ENCODE results near the gene OLFML2A.
A peak's percentile ranks its signal among the peaks of the same experiment; 100 is the strongest.

DNA sequence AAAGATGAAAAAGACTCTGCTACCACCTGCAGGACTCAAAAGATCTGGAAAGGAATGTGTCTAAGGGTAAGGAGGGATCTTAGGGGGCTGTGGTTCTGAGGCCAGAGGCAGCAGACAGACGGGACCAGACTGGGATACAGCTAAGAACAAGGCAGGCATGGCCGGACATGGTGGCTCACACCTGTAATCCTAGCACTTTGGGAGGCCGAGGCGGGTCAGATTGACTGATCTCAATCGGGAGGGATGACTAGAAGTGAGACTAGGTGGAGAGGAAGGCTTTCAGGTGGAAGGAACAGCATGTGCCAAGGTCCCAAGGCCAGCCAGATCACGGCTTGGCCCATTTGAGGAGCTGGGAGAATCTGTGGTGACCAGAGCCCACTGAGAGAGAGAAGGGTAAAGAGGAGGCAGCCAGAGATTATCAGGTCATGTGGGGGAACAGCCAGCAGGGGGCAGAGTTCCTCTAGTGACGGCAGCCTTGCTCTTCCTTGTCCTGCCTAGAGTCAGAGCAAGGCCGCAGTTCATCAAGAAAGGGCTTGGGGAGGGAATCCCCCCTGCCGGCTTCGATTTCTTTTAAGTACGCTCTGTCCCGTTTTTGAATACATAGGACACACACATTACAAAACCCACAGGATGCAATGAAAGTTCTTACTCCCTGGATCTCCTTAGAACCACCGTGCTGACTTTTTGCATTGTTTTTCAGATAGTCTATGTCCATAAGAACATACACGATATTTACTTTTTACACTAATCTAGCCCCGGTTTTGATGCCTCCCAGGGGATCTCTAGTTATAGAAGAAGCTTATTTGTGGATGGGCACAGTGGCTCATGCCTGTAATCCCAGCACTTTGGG lies 2.6 kb upstream of the OLFML2A start:
- TF ChIP-seq, protein P1, sequence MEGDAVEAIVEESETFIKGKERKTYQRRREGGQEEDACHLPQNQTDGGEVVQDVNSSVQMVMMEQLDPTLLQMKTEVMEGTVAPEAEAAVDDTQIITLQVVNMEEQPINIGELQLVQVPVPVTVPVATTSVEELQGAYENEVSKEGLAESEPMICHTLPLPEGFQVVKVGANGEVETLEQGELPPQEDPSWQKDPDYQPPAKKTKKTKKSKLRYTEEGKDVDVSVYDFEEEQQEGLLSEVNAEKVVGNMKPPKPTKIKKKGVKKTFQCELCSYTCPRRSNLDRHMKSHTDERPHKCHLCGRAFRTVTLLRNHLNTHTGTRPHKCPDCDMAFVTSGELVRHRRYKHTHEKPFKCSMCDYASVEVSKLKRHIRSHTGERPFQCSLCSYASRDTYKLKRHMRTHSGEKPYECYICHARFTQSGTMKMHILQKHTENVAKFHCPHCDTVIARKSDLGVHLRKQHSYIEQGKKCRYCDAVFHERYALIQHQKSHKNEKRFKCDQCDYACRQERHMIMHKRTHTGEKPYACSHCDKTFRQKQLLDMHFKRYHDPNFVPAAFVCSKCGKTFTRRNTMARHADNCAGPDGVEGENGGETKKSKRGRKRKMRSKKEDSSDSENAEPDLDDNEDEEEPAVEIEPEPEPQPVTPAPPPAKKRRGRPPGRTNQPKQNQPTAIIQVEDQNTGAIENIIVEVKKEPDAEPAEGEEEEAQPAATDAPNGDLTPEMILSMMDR (IDR thresholded peaks at IDR 0.05), result peak; percentile 72 to 96 (median 87)
- TF ChIP-seq POLR2A (IDR thresholded peaks at IDR 0.05), result no peak
- TF ChIP-seq POLR2AphosphoS5 (IDR thresholded peaks at IDR 0.05), result no peak

Measured in sigmoid colon (tissue), 4 donors.